ENCODE data around the gene HNRNPLL.
A peak's percentile ranks its signal among the peaks of the same experiment; 100 is the strongest.
"Not testable (repeated sequence)": the region's sequence is repeated elsewhere in the genome, so short reads cannot be mapped to it uniquely, and the experiment has no call there.

Gene HNRNPLL

GRCh38 chr2:38602732-38603401, at the start of gene HNRNPLL:
Gene HNRNPLL, minus strand, starts transcription at chr2:38602928. Its CDS starts 302 bp downstream, at chr2:38602626.
- peak within 1 kb of the TSS; percentile 69 for H3K4me3 ChIP-seq (ENCODE audit: low read depth, low read length)
- DNase-seq (ENCODE audit: low read depth), result peak; percentile 67
- no peak for TF ChIP-seq CTCF (IDR thresholded peaks at IDR 0.05; ENCODE audit: control insufficient read depth, extremely low read depth, insufficient read depth)

GRCh38 chr2:38650717-38651116, 48.0 kb upstream of the HNRNPLL start:
- no peak overlapping the region for H3K4me3 ChIP-seq (ENCODE audit: low read depth, low read length)
- no peak for DNase-seq (ENCODE audit: low read depth)
- TF ChIP-seq CTCF (IDR thresholded peaks at IDR 0.05; ENCODE audit: control insufficient read depth, extremely low read depth, insufficient read depth), result no peak

GRCh38 chr2:38650012-38650411, 47.3 kb upstream of the HNRNPLL start:
- no peak for DNase-seq (ENCODE audit: low read depth)
- no peak for TF ChIP-seq CTCF (IDR thresholded peaks at IDR 0.05; ENCODE audit: control insufficient read depth, extremely low read depth, insufficient read depth)

GRCh38 chr2:38649176-38649728, 46.5 kb upstream of the HNRNPLL start:
- H3K4me3 ChIP-seq (ENCODE audit: low read depth, low read length), result no peak overlapping the region
- DNase-seq (ENCODE audit: low read depth), result no peak
- no peak for TF ChIP-seq CTCF (IDR thresholded peaks at IDR 0.05; ENCODE audit: control insufficient read depth, extremely low read depth, insufficient read depth)

More at GRCh38 chr2:38650012-38650411, 47.3 kb upstream of the HNRNPLL start:
- H3K4me3 ChIP-seq (ENCODE audit: low read depth, low read length), result no peak overlapping the region

GRCh38 chr2:38648107-38648761, 45.5 kb upstream of the HNRNPLL start:
- DNase-seq (ENCODE audit: low read depth), result no peak
- TF ChIP-seq CTCF (IDR thresholded peaks at IDR 0.05; ENCODE audit: control insufficient read depth, extremely low read depth, insufficient read depth), result no peak
- H3K4me3 ChIP-seq (ENCODE audit: low read depth, low read length), result no peak overlapping the region

- H3K4me3 ChIP-seq (ENCODE audit: low read depth, low read length); DNase-seq (ENCODE audit: low read depth): not testable (repeated sequence)
These were observed 41.2 kb upstream of the HNRNPLL start for GRCh38 chr2:38643683-38644511.
